RPMI7951 (cell line): ENCODE measurements around the gene TSPEAR. TPM values are rescaled to one million over a fixed set of nuclear protein-coding genes. Genes with fewer than 3 reads are reported as not detected.

Experiments
- DNase-seq: peaks from one replicate; pipeline ENCODE4 v3.0.0-alpha.2; 2012; ENCODE audit warnings: low read depth
- total RNA-seq: library from RNA; depleted of rRNA; stranded (reverse); fragments of >200 nt; shearing (Covaris generic); gene quantifications from 2 replicates; pipeline ENCODE4 v1.2.3, GENCODE V29; 2014

The TSPEAR gene
- total RNA-seq, 1 experiment from 2014 or later = not detected

DNA sequence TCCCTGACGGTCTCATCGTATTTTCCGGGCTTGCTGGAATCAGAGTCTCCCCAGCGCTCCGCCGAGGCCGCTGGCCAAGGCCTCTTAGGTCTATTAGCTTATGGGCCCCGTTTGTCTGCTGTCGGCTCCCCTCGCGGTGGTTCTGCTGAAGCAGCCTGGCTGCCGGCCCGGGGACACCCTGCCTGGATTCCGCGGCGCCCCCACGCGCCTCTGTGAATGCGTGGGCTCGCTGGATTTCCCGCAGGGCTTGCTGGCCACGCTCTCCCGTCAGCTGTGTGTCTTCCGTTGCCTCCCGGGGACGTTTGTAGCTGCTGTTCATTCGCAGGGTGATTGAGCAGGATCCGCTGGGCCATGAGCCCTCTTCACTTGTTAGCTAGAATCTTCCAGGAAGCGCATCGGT, 247.6 kb downstream of the TSPEAR start:
- DNase-seq = no peak

DNA sequence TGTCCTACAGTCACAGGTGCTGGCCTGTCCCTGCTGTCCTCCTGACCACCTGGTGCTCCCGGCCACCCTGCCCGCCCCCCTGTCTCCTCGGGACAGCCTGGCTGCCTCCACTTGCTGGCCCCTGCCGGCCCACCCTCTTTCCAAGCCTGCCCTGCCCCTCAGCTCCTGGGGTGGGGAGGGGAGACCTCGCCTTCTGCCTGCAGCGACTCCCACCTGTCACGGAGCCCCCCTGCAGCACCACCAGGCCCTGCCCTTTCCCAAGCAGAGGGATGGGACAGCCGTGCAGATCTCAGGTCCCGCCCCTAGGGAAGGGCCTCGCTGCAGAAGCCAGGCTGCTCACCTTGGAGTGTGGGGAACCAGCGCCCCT, 248.6 kb downstream of the TSPEAR start:
- DNase-seq = no peak

DNA sequence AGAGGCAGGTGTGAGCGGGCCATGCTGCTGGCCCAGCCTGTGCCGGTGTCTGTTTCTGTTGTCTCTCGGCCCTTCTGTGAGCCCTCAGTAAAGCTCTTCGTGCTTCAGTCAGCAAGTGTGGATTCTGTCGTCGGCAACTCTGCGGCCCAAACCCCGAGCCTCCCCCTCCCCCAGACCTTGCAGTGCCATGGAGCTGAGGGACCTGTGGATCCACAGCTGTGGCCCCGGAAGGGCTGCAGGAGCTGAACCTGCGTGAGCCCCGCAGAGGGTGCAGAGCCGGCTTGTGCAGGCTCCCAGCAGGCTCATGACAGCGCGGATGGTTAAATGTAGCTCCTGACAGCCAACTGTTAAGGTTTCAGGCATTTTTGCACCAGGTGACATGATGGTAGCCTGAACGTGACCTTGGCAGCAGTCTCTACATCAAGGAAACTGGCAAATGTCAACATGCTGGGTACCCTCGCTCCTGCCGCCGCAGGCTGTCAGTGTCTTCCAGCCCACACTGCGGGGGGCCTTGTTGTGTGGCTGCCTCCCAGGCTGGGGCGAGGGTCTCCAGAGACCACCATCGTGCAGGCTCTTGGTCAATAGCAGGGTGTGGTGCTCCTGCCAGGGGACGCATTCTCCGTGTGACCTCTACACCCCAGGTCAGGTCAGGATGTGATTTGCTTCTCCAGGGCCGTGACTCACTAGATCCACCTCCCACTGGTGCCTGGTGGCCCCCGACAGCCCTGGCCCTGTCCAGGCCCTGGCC, 249.1 kb downstream of the TSPEAR start:
- DNase-seq = no peak

DNA sequence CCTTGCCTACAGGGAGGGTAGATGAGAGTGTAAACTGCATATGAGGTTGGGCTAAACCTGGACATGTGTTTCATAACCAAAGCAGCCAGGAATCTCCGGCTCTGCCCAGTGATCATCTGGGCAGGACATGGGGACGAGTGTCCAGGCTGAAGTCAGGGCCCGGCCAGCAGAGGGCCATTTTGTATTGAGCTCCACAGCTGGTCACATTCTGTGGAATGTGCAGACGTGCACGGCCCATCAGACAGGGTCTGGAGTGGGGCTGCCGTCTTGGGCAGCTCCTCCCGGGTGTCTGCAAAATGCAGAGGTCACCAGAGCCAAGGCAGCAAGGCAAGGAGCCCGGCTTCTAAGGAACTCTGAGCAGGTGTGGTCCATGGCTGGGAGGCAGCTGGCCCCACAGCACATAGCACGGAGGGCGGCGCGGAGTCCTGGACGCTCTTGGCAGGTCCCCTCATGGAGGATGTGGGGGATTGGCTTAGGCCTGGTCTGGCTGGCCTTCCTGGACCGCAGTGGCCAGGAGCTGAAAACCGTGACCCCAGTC, 249.8 kb downstream of the TSPEAR start:
- DNase-seq = no peak

DNA sequence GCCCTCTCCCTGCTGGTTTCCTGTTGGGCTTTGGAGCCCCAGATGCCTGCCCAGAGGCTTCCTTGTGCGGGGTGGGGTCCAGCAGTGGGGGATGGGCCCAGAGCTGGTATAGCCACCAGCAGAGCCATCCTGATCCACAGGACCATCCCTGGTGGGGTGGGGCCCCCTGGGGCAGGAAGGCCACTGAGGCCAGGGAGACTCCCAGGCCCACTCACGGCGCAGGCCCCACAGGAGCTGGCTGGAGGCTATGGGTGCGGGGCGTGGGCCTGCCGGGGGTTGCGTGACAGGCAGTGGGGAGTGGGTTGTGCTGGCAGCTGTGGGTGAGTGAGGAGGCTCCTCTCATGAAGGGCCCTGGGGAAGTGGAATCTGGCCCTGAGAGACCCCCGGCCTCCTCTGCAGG, 250.4 kb downstream of the TSPEAR start:
- no peak for DNase-seq

DNA sequence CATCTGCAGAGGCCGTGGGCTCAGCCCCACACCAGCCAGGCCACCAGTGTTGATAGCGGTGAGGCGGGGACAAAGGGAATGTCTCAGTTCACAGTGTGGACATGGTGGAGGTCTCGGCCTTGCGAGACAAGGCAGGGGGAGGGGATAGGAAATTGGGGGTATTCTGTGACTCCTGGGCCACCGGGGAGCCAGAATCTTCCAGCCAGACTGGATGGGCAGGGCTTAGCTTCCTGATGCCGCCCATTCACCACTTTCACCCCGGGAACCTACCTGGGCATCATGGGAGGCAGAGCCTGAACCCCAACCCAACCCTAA, 251.0 kb downstream of the TSPEAR start:
- DNase-seq = no peak

DNA sequence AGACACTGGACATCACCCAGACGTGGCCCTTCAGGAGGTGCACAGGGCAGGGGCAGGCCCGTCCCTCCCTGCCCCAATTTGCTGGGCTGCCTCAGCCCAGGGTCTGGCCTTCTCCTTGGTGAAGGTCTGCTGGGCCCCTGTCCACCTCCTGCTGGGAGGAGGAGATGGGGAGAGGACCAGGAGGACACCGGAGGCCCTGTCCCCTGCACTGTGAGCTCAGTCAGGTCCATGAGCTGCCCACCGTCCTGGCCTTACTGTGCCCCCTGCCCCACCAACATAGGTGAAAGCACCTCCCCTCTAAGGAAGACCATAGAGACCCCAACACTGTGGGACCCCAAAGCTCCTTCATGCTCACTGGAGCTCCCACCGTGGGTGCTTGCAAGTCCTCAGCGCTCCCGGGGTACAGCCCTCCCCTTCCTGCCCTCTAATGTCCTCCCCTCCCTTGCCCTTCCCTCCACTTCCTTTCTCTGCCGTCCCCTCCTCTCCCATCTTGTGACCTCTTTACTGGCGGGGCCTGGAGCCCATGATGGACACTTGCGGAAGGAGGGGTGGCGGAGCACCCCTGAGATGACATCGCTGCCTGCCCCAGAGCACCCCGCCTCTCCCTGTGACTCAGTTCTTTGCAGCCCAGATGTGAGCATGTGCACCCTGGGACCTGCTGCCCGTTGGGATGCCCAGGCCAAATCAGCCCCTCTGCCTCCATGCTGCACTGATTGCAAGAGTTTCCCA, 251.5 kb downstream of the TSPEAR start:
- no peak for DNase-seq

DNA sequence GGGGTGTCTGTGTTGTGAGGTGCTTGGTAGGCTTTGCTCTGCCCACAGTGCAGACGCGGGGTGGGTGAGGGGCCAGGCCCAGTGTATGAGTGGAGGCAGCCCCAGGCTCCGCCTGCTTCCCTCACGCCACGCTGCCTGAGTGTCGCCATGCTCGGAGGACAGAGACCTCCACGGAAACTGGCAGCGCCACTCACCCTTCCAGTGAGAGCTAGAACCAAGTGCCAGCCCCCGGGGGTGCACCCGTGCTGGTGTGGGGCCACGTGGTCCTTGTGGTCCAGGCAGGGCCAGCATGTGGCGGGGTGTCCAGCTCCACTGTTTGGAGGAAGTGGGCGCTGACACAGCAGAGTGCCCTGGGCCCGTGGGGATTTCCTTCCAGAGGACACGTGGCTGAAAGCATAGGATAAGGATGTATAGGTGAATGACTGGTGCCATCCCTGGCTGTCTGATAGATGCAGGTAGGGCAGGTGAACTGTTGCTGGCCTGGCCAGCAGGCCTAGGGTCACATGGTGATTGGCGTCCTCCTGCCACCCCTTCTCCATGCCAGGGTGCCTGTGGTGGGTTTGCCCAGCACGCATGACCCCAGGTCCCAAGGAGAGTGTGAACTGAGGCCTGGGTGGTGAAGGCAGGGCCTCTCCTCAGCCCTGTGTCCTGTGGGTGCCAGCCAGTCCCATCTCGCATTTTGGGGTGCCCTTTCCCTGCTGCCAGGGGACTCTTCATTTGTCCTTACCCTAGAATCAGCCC, 252.2 kb downstream of the TSPEAR start:
- no peak for DNase-seq

DNA sequence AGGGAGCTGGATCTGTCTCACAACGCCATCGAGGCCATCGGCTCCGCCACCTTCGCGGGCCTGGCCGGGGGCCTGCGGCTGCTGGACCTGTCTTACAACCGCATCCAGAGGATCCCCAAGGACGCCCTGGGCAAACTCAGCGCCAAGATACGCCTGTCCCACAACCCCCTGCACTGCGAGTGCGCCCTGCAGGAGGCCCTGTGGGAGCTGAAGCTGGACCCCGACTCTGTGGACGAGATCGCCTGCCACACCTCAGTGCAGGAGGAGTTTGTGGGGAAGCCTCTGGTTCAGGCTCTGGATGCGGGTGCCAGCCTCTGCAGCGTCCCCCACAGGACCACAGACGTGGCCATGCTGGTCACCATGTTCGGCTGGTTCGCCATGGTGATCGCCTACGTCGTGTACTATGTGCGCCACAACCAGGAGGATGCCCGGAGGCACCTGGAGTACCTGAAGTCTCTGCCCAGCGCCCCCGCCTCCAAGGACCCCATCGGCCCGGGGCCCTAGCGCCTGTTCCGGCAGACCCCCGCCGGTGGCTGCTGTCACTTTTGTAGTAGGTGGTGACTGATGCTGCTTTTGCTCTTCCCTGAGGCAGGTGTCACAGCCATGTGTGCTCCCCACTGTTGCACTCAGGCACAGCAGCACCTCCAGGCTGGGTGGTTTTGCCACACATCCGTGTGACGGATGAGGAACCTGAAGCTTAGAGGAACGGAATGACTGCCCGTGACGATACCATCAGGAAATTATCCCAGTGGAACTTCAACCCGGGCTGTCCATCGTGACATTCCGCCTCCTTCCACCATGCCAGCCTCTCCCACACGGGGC, 254.2 kb downstream of the TSPEAR start:
- no peak for DNase-seq

DNA sequence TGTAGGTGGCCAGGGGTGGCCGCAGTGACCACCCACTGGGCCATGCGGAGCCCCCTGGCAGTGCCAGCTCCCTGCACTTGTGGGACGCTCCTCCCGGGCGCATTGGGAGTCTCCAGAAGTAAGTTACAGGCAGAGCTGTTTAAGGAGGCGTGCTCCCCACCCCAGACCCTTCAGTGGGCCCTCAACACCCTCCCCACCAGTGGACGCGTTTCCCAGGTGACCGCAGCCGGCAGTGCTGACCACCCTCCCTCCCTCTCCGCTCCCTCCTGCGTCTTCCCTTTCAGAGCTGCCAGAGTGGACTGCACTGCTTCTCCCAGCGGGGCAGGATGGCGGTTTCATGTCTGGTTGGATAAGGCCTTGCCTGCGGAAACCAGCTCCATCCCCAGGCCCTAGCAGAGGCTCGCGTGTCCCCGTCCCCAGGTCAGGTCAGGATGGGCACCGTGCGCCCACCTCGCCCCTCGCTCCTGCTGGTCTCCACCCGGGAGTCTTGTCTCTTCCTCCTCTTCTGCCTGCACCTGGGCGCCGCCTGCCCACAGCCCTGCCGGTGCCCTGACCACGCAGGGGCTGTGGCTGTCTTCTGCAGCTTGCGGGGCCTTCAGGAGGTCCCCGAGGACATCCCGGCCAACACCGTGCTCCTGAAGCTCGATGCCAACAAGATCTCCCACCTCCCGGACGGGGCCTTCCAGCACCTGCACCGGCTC, 255.0 kb downstream of the TSPEAR start:
- DNase-seq = no peak

DNA sequence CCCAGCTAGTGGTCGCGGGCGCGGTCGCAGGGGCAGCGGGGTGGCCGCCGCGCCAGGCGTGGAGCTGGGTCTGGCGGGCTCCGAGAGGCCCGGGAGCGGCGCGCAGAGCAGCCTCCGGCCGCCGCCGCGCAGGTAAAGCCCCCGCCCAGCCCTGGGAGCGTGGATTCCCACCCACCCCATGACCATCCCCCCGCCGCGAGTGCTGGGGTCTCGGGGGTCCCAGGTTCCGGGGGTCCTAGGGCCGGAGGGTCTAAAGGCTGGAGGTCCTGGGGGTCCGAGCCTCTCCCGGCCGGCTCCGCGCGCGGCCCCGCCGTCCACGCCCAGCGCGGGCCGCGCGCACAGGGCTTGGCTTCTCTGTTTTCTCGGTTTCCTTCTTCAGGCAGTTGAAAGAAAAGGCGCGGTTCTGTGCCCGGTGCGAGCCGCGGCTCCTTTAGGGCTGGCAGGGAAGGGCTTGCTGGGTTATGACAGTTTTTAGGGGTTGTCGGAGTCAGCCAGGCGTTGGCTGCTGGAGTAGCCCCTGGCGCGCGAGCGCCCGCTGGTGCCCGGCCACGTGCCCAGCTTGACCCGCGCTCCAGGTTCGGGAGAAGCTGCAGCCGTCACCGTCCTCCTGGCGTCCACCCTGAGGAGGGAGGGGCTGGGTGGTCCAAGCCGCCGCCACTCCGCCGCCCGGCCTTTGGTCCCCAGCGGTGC, 255.7 kb downstream of the TSPEAR start:
- DNase-seq = peak; percentile 33

DNA sequence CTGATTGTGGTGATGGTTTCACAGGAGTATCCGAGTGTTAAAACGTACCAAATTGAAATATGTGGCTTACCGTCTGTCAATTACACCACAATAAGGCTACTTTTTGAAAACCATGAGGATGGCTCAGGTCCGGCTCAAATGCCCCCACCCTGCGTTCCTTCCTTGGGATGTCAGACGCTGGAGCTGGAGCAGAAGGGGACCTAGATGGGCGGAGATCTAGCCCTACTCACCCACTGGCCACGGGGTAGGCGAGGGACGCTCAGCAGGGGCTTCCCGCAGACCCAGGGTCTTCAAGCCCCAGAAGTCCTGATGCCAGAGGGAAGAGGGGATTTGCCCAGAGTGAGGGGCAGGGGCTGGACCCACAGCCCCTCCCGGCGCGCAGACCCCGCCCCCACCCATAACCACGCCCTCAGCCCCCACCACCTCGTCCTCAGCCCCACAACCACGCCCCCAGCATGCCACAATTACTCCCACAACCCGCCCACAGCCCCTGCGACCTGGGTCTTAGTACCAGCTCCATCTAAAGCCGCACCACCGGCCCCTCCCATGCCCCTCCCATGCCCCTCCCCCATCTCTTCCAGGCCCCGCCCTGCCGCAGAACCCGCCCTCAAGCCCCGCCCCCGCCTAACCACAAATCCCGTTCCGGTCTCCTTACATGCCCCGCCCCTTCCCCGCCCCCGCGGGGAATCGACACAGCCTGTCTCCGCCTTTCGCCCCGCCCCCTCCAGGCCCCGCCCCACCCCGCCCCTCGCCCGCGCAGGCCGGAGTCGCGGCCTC, 256.4 kb downstream of the TSPEAR start, which contains the start of gene LRRC3:
Gene LRRC3 (plus strand): TSS at position 764 of the 777 bp plus-strand sequence. CDS start 1,135 bp downstream, outside the sequence.
- peak; percentile 80 for DNase-seq

DNA sequence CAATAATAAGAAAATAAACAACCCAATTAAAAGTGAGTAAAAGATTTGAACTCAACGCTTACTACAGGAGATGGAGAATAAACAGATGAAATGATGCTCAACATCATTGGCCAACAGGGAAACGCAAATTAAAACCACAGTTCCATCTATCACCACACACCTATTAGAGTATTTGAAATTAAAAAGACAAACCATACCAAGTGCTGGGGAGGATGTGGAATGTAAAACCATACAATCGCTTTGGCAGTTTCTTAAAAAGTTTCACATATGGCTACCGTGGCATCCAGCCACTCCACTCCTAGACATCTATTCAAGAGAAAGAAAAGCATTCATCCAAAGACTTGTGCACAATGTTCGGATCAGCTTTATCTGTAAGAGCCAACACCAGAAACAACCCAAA, 257.3 kb downstream of the TSPEAR start:
- DNase-seq = no peak

DNA sequence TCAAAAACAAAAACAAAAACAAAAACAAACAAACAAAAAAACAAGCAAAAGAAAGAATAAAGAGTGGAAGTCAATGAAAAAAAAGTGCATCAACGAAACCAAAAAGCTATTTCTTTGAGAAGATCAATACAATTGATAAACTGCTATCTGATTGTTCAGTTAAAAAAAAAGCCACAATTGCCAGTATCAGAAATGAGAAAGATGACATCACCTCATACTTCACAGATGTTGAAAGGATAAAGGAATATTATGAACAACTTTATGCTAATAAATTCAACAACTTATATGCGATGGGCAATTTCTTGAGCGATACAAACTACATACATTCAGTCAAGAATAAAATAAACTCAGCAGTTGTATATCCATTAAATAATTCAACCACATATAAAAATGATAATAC, 258.3 kb downstream of the TSPEAR start:
- DNase-seq = no peak

DNA sequence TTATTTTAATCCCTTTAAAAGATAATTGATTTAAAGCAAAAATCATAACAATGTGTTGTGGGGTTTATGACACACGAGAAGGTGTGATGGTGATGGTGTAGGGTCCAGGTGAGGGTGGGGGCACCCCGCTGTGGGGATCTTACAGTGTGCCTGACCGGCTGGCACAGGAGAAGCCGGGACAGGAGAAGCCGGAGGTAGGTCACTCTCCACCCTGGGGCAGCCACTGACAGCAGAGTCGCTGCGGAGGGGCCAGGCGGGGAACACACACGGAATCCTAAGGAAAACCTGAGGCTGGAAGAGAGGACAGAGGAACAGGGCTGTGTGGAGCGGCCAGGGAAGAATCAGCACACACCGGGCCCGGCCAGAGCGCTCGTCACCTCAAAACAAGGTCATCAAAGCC, 260.4 kb downstream of the TSPEAR start:
- no peak for DNase-seq

DNA sequence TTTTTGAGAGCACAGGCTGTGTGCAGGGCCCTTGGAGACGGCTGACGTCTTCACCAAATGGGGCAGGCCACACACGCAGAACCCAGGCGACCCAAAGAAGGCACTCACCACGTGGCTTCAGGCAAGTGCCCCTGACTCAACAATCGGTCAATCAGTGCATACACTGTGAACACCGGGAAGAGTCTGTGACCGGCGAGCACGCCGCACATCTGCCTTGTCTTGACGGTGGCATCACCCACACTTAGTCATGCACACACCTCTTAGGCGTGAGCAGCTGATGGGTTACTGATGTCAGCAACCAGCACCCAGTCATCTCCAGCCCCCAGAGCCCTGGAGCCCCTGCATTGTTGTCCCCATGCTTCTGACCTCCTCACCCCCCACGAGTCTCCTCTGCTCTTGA, 261.0 kb downstream of the TSPEAR start:
- DNase-seq = no peak

DNA sequence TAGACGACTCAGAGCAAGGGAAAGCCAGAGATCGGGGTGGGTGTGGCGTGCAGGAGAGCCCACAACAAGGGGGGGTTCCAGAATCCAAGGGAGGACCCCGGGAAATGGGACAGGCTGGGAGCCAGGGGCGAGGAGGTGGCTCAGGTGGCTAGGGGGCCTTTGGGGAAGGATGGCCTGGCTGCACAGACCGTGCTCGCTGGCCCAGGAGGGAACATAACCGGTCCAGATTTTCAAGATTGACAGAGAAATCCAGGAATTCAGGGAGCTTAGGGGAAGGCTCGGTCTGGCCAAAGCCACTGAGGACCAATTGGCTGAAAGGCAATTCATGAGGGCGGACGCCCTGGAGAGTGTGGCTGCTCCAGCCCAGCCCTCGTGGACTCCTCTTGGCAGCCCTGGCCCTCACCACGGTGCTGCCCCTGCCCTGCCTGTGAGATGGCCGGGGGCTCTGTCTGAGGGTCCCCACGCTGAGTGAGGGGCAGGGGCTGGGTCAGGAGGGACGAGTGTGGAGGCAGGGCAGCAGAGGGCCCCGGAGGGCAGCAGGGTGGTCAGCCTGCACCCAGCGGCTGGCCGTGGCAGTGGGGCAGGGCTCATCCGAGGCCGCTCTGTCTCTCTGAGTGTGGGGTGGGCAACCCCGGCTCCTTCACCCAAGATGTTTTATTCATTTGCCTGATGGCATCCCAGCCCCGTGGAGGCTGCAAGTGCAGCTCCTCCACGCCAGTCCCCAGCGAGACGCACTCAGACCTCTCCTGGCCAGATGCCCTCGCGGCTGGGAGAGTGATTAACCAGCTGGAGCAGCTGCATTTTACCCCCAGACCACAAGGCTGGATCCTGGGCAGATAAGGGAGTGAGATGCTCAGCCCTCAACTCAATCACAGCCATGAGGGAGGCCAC, 261.7 kb downstream of the TSPEAR start:
- DNase-seq = peak; percentile 57

DNA sequence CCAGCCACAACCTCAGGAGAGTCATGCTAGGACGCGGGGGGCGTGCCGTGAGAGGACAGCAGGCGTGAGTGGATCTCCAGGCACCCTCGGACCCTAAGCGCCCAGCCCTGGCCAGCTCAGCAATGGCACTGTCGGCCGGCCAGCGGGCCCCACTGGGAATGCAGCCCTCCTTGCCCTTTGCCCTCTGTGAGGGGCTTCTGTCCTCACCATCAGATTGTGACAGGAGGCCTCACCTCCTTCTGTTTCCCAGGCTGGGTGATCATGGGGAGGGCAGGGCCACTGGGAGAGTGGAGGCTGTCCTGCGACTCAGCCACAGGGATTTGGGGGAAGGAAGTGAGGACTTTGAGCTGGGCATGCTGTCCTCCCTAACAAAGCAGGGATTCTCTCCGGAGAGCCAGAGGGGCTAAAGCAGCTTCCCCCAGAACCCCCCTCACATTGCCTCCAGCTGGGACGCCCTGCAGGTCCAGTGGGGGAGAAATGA, 262.7 kb downstream of the TSPEAR start:
- no peak for DNase-seq
